Stimulated activated CD4-positive, alpha-beta T cell treated with anti-CD3 and anti-CD28 coated beads, Interleukin-1b, Interleukin-23, amount 100 ng/mL, for 1 hour (primary cell): ENCODE results near the gene CALHM6.

Experiments used
- DNase-seq, 2 donors: peaks; one replicate each; pipeline ENCODE4 v3.0.0-alpha.2; 2020; ENCODE audit warnings: low read depth in 2 of 2

CALHM6 gene

GRCh38 chr6:116445102-116445501 is 16.1 kb upstream of the CALHM6 start:
- DNase-seq = no peak

DNA sequence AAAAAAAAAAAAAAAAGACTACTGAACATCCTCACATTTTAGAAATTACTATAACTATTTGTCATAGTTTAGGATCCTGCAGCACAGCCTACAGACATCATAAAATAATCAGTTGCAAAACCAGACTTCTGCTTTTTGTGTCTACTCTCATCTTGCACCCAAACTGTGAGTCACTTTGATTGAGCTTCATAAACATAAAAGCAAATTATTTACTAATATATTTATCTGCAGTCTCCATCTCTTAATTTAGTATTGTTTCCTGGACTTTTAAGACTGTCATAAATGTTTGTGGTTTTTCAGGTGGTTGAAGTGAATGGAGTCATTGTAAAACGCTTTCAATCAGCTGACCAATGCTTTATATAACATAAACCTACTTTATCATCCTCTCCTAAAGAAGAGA is 14.8 kb upstream of the CALHM6 start:
- DNase-seq = no peak

DNA sequence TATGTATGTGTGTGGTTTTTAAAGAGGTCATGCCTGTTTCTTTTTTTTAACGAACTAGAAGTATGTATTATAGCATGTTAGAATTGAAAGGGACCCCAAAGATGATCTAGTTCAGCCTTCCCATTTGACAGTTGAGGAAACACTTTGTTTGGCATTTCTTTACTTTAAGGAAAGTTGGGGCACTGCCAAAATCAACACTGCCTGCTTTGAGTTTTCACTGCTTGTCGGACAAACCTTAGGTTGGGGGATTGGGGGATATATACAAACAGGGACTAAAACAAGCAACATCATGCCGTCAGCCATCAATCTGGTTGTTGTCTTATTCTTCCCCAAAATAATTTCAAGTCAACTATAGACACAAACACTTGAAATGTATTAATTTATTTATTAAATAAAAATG is 14.1 kb upstream of the CALHM6 start:
- no peak for DNase-seq

DNA sequence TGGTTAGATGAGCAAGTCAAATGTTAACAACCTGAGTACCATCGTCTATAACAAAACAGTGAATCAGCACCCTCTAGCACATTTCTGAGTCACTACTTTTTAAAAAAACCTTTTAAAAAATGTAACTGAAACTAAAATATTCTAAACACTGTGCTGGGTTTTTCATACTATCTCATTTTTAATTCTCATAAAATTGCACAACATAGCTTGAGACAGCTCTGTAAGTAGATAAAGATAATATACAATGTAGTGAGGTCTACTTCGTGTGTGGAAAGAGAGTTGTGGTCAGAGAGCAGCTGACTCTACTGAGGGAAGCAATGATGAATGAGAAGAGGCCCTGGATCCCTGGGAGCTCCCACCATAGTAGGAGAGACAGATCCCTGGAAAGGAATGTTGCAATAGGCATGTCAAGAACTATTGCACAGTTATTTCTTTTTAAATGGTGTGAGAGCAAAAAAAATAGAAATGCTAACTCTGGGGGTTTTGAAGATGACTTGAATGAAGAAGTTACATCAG is 13.6 kb upstream of the CALHM6 start:
- DNase-seq = no peak

DNA sequence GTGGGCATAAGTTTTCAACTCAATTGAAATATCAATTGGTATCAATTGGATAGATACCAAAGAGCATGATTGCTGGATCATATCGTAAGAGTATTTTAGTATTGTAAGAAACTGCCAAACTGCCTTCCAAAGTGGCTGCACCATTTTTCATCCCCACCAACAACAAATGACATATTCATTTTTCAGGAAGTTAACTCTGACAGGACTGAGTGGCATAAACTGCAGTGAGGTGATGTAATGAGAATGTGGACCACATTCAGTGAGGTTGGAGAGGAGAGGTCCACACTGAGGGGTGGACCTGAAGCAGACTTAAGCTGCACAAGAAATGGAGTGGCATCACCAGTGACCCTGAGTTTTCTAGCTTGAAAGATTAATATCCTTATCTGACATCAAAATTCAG is 11.6 kb upstream of the CALHM6 start:
- no peak for DNase-seq

DNA sequence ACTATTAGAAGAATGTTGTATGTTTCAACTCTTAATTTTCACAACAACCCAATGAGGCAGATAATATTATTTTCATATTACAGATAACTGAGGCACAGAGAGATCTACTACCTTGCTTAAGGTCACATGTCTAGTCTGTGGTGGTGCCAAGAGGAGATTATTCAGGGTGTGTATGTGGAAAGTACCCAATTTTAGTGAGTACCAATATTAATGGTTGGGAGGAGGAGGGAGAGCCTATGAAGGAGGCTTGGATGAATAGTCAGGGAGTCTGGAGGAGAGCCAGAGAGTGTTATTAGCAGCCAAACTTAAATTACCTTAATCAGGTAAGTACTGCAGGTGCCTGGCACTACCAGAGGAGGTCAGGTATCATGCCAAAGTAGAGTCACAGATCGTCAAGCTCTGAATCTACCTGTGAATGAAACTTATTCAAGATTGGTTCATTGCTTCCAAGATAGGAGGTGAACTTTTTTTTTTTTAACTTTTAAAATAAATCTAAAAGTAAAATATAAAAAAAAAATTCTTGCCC is 10.9 kb upstream of the CALHM6 start:
- DNase-seq = no peak

GRCh38 chr6:116450769-116451740 is 10.1 kb upstream of the CALHM6 start:
- no peak for DNase-seq

- no peak for DNase-seq
Measured at GRCh38 chr6:116451916-116452315, 9.3 kb upstream of the CALHM6 start.

DNA sequence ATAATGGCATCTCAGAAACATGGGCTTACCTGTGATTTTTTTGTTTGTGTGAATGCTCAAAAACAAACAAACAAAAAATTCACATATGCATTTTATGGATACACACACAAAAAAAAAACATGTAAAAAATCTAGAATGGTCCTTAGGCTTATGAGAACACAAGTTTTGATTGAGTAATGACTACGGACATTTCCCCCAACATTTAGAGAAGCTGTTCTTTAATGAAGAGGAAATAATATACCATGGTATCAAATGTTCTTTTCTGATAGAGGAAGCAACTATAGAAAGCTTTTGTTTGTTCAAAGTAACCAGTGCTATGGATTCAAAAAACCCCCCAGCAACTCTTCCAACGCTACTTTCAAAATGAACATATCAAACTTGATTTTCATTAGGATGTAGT is 8.6 kb upstream of the CALHM6 start:
- no peak for DNase-seq

DNA sequence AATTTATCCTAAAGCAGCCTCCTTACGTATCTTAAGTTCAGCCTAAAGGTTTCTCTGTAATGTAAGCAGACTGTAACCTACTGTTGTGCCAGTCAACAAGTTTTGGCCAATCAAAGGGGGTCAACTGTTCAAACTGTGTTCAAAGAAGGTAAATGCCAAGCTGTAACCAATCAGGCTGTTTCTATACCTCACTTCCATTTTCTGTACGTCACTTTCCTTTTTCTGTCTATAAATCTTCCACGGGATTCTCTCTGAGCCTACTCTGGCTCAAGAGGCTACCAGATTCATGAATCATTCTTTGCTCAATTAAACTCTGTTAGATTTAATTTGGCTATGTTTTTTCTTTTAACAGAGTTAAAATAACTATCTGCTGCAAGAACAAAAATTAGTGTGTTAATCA is 5.1 kb upstream of the CALHM6 start:
- DNase-seq = no peak

DNA sequence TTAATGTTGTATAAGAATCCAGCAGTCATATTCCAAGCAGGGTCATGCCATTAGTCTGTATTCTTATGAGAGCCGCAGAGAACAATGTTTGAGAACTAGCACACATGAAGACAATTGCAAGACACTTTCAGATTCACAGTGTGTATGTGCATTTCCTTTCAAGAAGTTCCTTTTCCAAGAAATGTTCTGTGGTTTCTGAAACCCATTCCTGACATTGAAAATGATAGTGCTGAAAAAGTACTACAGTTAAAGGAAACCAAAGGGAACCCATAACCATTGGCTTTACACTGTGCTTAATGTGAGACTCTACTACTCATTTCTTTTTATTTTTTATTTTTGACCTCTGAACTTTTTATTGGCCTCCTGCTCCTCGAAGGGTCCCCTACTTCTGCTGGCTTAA is 4.2 kb upstream of the CALHM6 start:
- DNase-seq = no peak

GRCh38 chr6:116458264-116458663 is 2.9 kb upstream of the CALHM6 start:
- DNase-seq = no peak

DNA sequence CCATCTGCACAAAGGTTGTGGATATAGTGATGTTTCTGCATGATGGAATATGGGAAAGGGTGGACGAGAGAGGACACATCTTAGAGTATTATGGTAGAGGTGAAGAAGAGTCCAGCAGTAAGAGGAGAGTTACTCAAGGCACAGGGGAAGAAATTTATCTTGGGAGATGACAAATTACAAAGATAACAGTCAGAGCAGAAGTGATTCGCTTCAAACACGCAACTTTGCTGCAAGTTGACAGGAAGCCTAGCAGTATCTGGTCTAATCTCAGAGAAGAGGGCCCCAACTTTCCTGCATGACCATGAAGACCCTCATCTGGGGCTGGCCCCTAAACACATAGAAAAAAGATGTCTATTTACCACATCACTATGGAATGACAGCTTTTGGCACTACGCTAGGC is 1.2 kb upstream of the CALHM6 start:
- DNase-seq = no peak

DNA sequence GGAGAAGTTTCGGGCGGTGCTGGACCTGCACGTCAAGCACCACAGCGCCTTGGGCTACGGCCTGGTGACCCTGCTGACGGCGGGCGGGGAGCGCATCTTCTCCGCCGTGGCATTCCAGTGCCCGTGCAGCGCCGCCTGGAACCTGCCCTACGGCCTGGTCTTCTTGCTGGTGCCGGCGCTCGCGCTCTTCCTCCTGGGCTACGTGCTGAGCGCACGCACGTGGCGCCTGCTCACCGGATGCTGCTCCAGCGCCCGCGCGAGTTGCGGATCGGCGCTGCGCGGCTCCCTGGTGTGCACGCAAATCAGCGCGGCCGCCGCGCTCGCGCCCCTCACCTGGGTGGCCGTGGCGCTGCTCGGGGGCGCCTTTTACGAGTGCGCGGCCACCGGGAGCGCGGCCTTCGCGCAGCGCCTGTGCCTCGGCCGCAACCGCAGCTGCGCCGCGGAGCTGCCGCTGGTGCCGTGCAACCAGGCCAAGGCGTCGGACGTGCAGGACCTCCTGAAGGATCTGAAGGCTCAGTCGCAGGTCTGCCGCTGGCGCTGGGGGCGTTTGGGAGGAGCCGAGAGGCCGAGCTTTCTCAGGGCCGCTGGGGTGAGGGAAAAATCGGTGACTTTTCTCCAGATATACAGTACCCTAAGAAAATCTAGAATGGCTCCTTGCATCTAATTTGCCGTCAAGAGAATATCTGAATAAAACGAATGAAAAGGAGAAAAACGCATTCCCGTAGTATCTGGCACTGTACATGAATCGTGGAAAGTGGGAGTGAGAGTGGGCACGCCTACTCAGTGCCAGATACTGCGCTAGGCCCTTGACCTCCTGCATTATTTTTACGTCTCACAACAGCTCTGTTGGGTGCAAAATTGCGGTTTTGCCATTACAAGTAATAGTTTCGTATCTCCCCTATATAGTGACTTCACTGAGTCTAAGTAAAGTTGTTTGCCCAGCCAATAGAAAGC is 1.0 kb downstream of the CALHM6 start:
- DNase-seq = no peak

GRCh38 chr6:116463301-116463700 is 2.1 kb downstream of the CALHM6 start:
- no peak for DNase-seq

DNA sequence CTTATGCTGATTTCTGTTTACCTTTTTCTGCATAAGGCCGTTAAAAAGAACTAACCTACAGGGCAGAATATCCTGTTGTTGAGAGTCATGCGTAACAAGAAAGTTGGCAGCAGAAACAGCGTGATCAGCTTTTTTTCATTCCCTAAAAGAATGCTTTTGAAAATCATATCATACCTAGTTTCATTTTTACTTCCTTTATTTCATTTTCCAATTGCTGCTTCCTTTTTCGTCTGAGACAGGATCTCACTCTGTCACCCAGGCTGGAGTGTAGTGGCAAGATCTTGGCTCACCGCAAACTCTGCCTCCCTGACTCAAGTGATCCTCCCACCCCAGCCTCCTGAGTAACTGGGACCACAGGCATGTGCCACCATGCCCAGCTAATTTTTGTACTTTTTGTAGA is 4.1 kb downstream of the CALHM6 start:
- DNase-seq = no peak

- DNase-seq = no peak
Measured at GRCh38 chr6:116467096-116467495, 5.9 kb downstream of the CALHM6 start.

- DNase-seq = no peak
Measured at GRCh38 chr6:116467514-116467913, 6.3 kb downstream of the CALHM6 start.

DNA sequence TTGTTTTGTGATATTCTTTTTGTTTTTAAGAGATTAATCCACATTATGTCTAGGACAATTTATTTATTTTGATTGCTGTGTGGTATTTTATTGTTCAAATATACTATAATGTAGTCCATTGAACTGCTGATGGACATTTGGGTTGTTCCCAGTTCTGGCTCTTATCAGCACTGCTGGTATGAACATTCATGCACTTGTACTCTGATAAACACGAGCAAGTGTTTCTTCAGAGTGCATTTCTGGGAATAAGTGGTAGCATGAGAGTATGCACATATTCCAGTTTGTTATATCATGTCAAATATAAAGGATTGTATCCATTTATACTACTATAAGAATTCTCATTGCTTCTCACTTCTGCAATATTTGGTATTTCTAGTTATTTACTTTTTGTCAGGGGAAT is 7.1 kb downstream of the CALHM6 start:
- DNase-seq = no peak

DNA sequence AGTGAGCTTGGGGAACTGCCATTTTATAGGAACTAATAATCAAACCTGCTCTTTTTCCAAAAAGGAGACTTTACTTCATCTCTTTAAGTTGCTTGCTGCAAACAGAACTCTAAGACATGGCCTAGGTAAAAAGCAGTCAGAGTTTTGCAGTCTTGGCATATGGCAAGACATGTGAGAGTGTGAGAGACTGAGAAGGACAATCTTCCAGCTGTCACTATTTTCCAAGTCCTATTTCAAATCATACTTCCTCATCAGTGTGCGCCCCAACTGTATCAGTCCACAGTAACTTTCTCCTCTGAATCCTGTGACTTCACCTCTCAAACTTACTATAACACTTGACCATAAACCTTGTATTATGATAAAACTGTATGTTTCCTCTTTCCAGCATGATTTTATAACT is 10.4 kb downstream of the CALHM6 start:
- DNase-seq = no peak

DNA sequence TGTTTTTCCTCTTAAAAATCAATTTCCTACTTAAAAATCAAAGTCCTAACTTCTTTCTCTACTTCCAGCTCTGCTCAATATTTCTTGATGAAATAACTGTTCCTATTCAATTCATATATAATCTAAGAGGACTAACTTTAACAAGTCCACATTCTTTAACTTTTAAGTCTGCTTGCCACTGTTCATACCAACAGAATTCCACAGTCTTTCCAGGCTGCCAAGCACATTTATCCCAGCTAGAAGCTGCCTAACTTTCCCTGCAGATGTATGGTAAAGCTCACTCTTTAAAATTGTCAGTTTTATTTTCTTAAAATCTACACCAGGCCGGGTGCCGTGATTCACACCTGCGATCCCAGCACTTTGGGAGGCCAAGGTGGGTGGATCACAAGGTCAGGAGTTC is 11.5 kb downstream of the CALHM6 start:
- DNase-seq = no peak

DNA sequence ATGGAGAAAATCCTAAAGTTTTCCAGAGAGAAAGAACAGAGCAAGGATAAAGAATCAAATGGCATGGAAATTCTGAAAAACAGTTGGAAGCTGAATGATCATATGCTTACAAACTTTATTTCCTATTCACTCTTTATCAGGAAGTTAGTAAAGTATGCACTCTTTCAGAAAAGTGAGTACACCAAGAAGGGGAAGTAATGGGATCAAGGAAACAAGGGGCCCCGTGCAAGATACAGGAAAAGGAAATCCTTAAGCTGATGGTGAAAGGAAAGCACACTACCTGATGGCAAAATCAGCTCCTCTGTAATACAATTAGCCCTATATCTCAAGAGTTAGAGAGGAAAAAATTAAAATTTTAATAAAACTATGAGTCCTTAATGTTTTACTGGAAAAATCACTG is 14.0 kb downstream of the CALHM6 start:
- no peak for DNase-seq
